ENCODE data around the gene BSDC1.

GRCh38 chr1:32365445-32365844 is 28.8 kb downstream of the BSDC1 start:
- TF ChIP-seq POLR2A (IDR thresholded peaks at IDR 0.05; ENCODE audit: low read depth, low read length) (no peak), POLR2AphosphoS5 (IDR thresholded peaks at IDR 0.05; ENCODE audit: low read depth, low read length) (no peak), SPI1 (IDR thresholded peaks at IDR 0.05; ENCODE audit: low read depth, low read length) (no peak), TAF1 (IDR thresholded peaks at IDR 0.05; ENCODE audit: low read depth, low read length) (no peak)
